K562 (cell line): ENCODE data around the gene HCFC1R1. TPM values are rescaled to one million over a fixed set of nuclear protein-coding genes. Genes with fewer than 3 reads are reported as not detected.
A peak's percentile ranks its signal among the peaks of the same experiment; 100 is the strongest.

ENCODE experiments used
- ATAC-seq: fragments of 200-7000 bp; cut with Tn5 transposase; 3 replicates; pipeline ENCODE4 v1.9.1; 2020; ENCODE audit warnings: moderate library complexity
- BruUV-seq: library from RNA; stranded (reverse); fragments of 400-500 nt; replicated peaks from 2 replicates; lab custom pipeline; 2021; lab: Mats Ljungman, UMichigan
- CTCF ChIA-PET: fragments of 300-600 bp; formaldehyde crosslinking; extraction: SDS; loops from one replicate; lab custom pipeline; 2021; ENCODE audit warnings: low intra/inter-chr PET ratio; lab: Yijun Ruan, JAX
- POLR2A ChIA-PET: fragments of 300-600, 350-650 bp; sonication (Branson Sonifier 250); formaldehyde crosslinking; extraction: SDS; loops from one replicate; lab custom pipeline; 2021; ENCODE audit warnings: antibody characterized with exemption, inconsistent platforms; lab: Yijun Ruan, JAX
- DNase-seq, 4 experiments: peaks; one replicate each; pipeline versions ENCODE4 v3.0.0 to v3.0.0-alpha.2; 2011 to 2018; ENCODE audit warnings: low spot score in 3 of 4, mixed read lengths in 3 of 4; ENCODE audit errors: extremely low read depth in 1 of 4
- FAIRE-seq: peaks from 2 replicates; lab custom pipeline; 2011; peaks lifted over from hg19 to GRCh38; lab: Jason Lieb, UNC
- H2AFZ ChIP-seq: 2 replicates; pipeline ENCODE4 v1.6.0; 2011; ENCODE audit warnings: low read depth, low read length, control low read depth, inconsistent platforms
- H3K27ac ChIP-seq: fragments of 200-600 bp; 3 replicates; pipeline ENCODE4 v1.8.0; 2011; ENCODE audit warnings: low read depth, mild to moderate bottlenecking, control low read depth, inconsistent platforms, low read length, moderate library complexity, mixed read lengths; ENCODE audit errors: extremely low read depth
- H3K27me3 ChIP-seq, 2 experiments: fragments of 300-600 bp in 1 of 2; 2 replicates in 1 of 2; 3 replicates in 1 of 2; pipeline versions ENCODE4 v1.6.0 to v1.8.0; 2011; ENCODE audit warnings: inconsistent platforms in 2 of 2, low read length in 2 of 2, mild to moderate bottlenecking in 1 of 2, mixed read lengths in 1 of 2, moderate library complexity in 1 of 2; ENCODE audit not compliant: control insufficient read depth in 2 of 2, insufficient read depth in 2 of 2
- H3K36me3 ChIP-seq: fragments of 300-600 bp; 3 replicates; pipeline ENCODE4 v1.8.0; 2011; ENCODE audit warnings: mild to moderate bottlenecking, low read length, inconsistent platforms; ENCODE audit not compliant: control insufficient read depth, insufficient read depth
- H3K4me1 ChIP-seq, 2 experiments: fragments of 200-600 bp in 1 of 2; replicated peaks in 1 of 2; 2 replicates in 1 of 2; 3 replicates in 1 of 2; pipeline versions ENCODE4 v1.5.1 to v1.8.0; 2011; ENCODE audit warnings: inconsistent platforms in 2 of 2, low read length in 2 of 2, mild to moderate bottlenecking in 1 of 2, mixed read lengths in 1 of 2, moderate library complexity in 1 of 2; ENCODE audit not compliant: control insufficient read depth in 2 of 2, insufficient read depth in 2 of 2
- H3K4me2 ChIP-seq: 2 replicates; pipeline ENCODE4 v1.6.1; 2011; ENCODE audit warnings: low read length, control low read depth, inconsistent platforms, mixed read lengths; ENCODE audit not compliant: insufficient read depth
- H3K4me3 ChIP-seq: fragments of 200-600 bp; sonication (generic), shearing (Covaris generic); 2 replicates; pipeline ENCODE4 v1.5.1; 2016; ENCODE audit warnings: control low read depth, inconsistent platforms
- H3K79me2 ChIP-seq: fragments of 200-600 bp; 3 replicates; pipeline ENCODE4 v1.8.0; 2011; ENCODE audit warnings: low read length, inconsistent platforms; ENCODE audit not compliant: control insufficient read depth, insufficient read depth
- H3K9ac ChIP-seq, 2 experiments: 2 replicates each; pipeline versions ENCODE4 v1.6.0 to v1.6.1; 2011; ENCODE audit warnings: low read depth in 2 of 2, low read length in 2 of 2, control low read depth in 1 of 2, inconsistent platforms in 1 of 2, mild to moderate bottlenecking in 1 of 2, mixed read lengths in 1 of 2; ENCODE audit not compliant: insufficient read depth in 1 of 2
- H3K9me1 ChIP-seq: one replicate; pipeline ENCODE4 v1.6.0; 2011; ENCODE audit warnings: inconsistent platforms, mild to moderate bottlenecking, low read length, moderate library complexity; ENCODE audit not compliant: control insufficient read depth, insufficient read depth
- H3K9me3 ChIP-seq: replicated peaks from 2 replicates; pipeline ENCODE4 v1.5.1; 2011; ENCODE audit warnings: low read depth, low read length, inconsistent platforms; ENCODE audit not compliant: control insufficient read depth, insufficient read depth
- H4K20me1 ChIP-seq: replicated peaks from 2 replicates; pipeline ENCODE4 v1.6.1; 2011; ENCODE audit warnings: low read length, inconsistent platforms, mixed read lengths; ENCODE audit not compliant: control insufficient read depth, insufficient read depth
- BDP1 ChIP-seq: IDR thresholded peaks from 3 replicates; pipeline ENCODE4 v1.6.1; 2011; ENCODE audit not compliant: insufficient read length, insufficient read depth
- BHLHE40 ChIP-seq: IDR thresholded peaks from 2 replicates; pipeline ENCODE4 v1.6.1; 2011; ENCODE audit warnings: low read length, improper control_type of control experiment
- CBX5 ChIP-seq: IDR thresholded peaks from 2 replicates; pipeline ENCODE4 v1.6.1; 2014; ENCODE audit warnings: low read depth, borderline replicate concordance
- ELF4 ChIP-seq: fragments of 450-650 bp; formaldehyde crosslinking; IDR thresholded peaks from 2 replicates; pipeline ENCODE4 v1.4.0; 2022; ENCODE audit warnings: missing genetic modification characterization
- ERF ChIP-seq: fragments of 450-650 bp; formaldehyde crosslinking; IDR thresholded peaks from 2 replicates; pipeline ENCODE4 v1.4.0; 2020; ENCODE audit warnings: mild to moderate bottlenecking, mixed read lengths
- FOXA3 ChIP-seq, 2 experiments: fragments of 450-650 bp in 1 of 2; sonication (generic) in 1 of 2; formaldehyde crosslinking; IDR thresholded peaks in 1 of 2; conservative IDR thresholded peaks in 1 of 2; 2 replicates each; pipeline versions ENCODE4 v1.4.0 to v1.8.0; 2020 to 2022; ENCODE audit warnings: mild to moderate bottlenecking in 2 of 2, missing genetic modification reagents in 1 of 2
- HDAC2 ChIP-seq: fragments of 450-650 bp; IDR thresholded peaks from 2 replicates; pipeline ENCODE4 v1.6.1; 2016; ENCODE audit warnings: mild to moderate bottlenecking
- KAT2B ChIP-seq: IDR thresholded peaks from one replicate; pipeline ENCODE4 v1.6.1; 2012; ENCODE audit warnings: low read depth, mild to moderate bottlenecking, control low read depth, inconsistent platforms, low read length, moderate library complexity
- NCOR1 ChIP-seq: fragments of 450-650 bp; IDR thresholded peaks from 2 replicates; pipeline ENCODE4 v1.6.1; 2016; ENCODE audit warnings: mild to moderate bottlenecking, moderate library complexity
- NFIC ChIP-seq: fragments of 450-650 bp; IDR thresholded peaks from 2 replicates; pipeline ENCODE4 v1.6.1; 2017; ENCODE audit warnings: mild to moderate bottlenecking, inconsistent platforms
- PHF8 ChIP-seq: fragments of 200-600 bp; sonication (generic); IDR thresholded peaks from 2 replicates; pipeline ENCODE4 v1.6.1; 2012; ENCODE audit warnings: mixed run types, mild to moderate bottlenecking, inconsistent platforms, low read length, moderate library complexity, borderline replicate concordance
- POLR3G ChIP-seq: IDR thresholded peaks from 2 replicates; pipeline ENCODE4 v1.6.1; 2011; ENCODE audit not compliant: insufficient read length, insufficient replicate concordance; ENCODE audit errors: extremely low read depth
- RBBP5 ChIP-seq: fragments of 200-600 bp; sonication (generic); IDR thresholded peaks from 2 replicates; pipeline ENCODE4 v1.6.1; 2012; ENCODE audit warnings: borderline replicate concordance, mild to moderate bottlenecking, low read length, control low read depth, inconsistent platforms; ENCODE audit not compliant: insufficient read depth, poor library complexity, severe bottlenecking
- SMARCE1 ChIP-seq: fragments of 450-650 bp; IDR thresholded peaks from 2 replicates; pipeline ENCODE4 v1.7.1; 2016; ENCODE audit warnings: mild to moderate bottlenecking
- TAF15 ChIP-seq: fragments of 200-400 bp; formaldehyde crosslinking; IDR thresholded peaks from 2 replicates; pipeline ENCODE4 v1.6.1; 2017; ENCODE audit warnings: mild to moderate bottlenecking, low read depth, low read length, moderate library complexity
- TBP ChIP-seq: optimal IDR thresholded peaks from 2 replicates; pipeline ENCODE3; 2011; ENCODE audit warnings: low read depth, low read length, improper control_type of control experiment
- ZNF143 ChIP-seq: sonication (generic); formaldehyde crosslinking; IDR thresholded peaks from 2 replicates; pipeline ENCODE4 v1.9.0; 2022; ENCODE audit warnings: mild to moderate bottlenecking, missing genetic modification reagents
- ZNF3 ChIP-seq: fragments of 250-450 bp; sonication (Bioruptor Pico); IDR thresholded peaks from 2 replicates; pipeline ENCODE4 v1.5.0; 2021; ENCODE audit warnings: mild to moderate bottlenecking, moderate library complexity
- ZSCAN32 ChIP-seq: fragments of 450-650 bp; formaldehyde crosslinking; IDR thresholded peaks from 2 replicates; pipeline ENCODE4 v1.4.0; 2020; ENCODE audit warnings: mild to moderate bottlenecking, moderate library complexity
- WGBS: fragments of 100-300 bp; shearing (Covaris generic); methylation state at CpG from one replicate; pipeline ENCODE4 v1.1.6; 2016; ENCODE audit warnings: low coverage, mixed read lengths; ENCODE audit not compliant: insufficient coverage; ENCODE audit errors: missing lambda C conversion rate; 5-methylcytosine and 5-hydroxymethylcytosine counted together
- in situ Hi-C: fragments of 300-500 bp; cut with MboI; formaldehyde crosslinking; loops from 4 replicates; pipeline ENCODE4 v1.15.0; 2018; ENCODE audit warnings: inconsistent platforms, mixed read lengths
- intact Hi-C: fragments of 100-400 bp; cut with micrococcal nuclease; formaldehyde crosslinking; loops from 2 replicates; pipeline ENCODE4 v1.14.2; 2022
- polyA plus RNA-seq, 8 experiments: library from polyadenylated mRNA; depleted of rRNA in 4 of 8; stranded (reverse) in 5 of 8; unstranded in 3 of 8; fragments of >200 nt; fragmentation: Nextera tagmentation in 2 of 8; fragmentation: Illumina TruSeq in 1 of 8; extraction: Ambion mirVana in 2 of 8; extraction: Trizol in 1 of 8; gene quantifications; 2 replicates each; pipeline versions ENCODE4 v1.2.1 to v1.2.3, GENCODE V29; 2011 to 2014; ENCODE audit warnings: inconsistent platforms in 1 of 8, missing spikeins in 1 of 8
- total RNA-seq, 7 experiments: library from RNA; depleted of rRNA in 6 of 7; stranded (reverse); fragments of >200 nt in 6 of 7; fragmentation: Illumina TruSeq in 2 of 7; extraction: Trizol in 2 of 7; gene quantifications; 2 replicates each; pipeline versions ENCODE4 v1.2.1 to v1.2.3, GENCODE V29; 2011 to 2021; ENCODE audit warnings: low replicate concordance in 1 of 7
- TF ChIP-seq, protein P1 (sequence below): fragments of 250-450 bp; sonication (Bioruptor Pico); IDR thresholded peaks from 2 replicates; pipeline ENCODE4 v1.9.0; 2021; ENCODE audit warnings: mild to moderate bottlenecking, inconsistent platforms
- TF ChIP-seq, protein P2 (sequence below): conservative IDR thresholded peaks from 2 replicates; pipeline ENCODE4 v1.6.1; 2011; ENCODE audit warnings: low read depth, mild to moderate bottlenecking, low read length; ENCODE audit not compliant: control insufficient read depth

Gene HCFC1R1
- total and polyA plus RNA-seq, 9 of the 15 experiments (the other 6 are each of a cell fraction or from before 2014, with no cell fraction given) = 2.2 to 29.0 (median 11.2) TPM

DNA sequence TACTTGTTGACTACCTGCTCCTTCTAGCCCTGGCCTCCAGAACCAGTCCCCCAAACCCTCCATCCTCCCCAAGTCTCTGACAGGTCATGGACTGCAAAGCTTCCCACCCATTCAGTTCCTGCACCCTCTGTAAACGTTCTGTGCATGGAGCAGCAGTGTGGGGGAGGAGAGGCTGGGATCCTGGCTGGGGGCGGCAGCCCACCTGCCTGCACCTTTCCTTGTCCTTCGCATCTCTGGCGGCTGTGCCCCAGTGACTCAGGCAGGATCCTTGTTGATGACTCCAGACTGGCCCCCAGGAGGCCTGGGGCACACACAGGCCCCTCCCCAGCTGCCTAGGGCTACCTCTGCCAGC is 41.9 kb downstream of the HCFC1R1 start:
- Histone ChIP-seq H3K36me3 (peaks cover 26% of the 10 kb centered on the region; the same call in 2 of the 3 replicates), H3K4me3 (peak overlapping the region; percentile 63), H3K9me3 (no peaks in the 10 kb centered on the region), H2AFZ (peak overlapping the region; percentile 72), H3K9me1 (no peaks in the 10 kb centered on the region), H4K20me1 (no peaks in the 10 kb centered on the region), H3K4me1 (peaks cover 19 to 77% of the 10 kb centered on the region in 2 experiments), H3K27me3 (no peaks in the 10 kb centered on the region), H3K4me2 (peak overlapping the region; percentile 97), H3K79me2 (peaks cover 41% of the 10 kb centered on the region), H3K9ac (peak overlapping the region; percentile 97 to 100), H3K27ac (peak overlapping the region; percentile 99)
- FAIRE-seq (no peak), DNase-seq (peak; percentile 49 to 69 (median 52)), ATAC-seq (peak; percentile 5)
- intact Hi-C loops (loop anchor here (2.0 to 5.0 kb wide), 4 partner anchors 13 to 110 kb away; partner anchors contain the start of gene PAQR4), in situ Hi-C loops (no loop called here)
- POLR2A ChIA-PET = interaction anchor here (0.8 to 3.5 kb wide), 9 partner anchors 9 to 98 kb away, joined by 3 to 23 read pairs (median 4); partner anchors contain the start of genes FLYWCH2 and PAQR4
- CTCF ChIA-PET = interaction anchor here (0.5 to 0.6 kb wide), 2 partner anchors 106 to 1326 kb away, joined by 3 to 6 read pairs; no protein-coding TSS in a partner anchor
- no TSS peak for BruUV-seq
- 0% methylated on average over 4 of the region's 4 CpGs for WGBS
- 0 out of 2 replicates have a peak, but pooled peaks have one; percentile 28 for TF ChIP-seq ZNF143
- TF ChIP-seq BHLHE40 = 0 out of 2 replicates have a peak, but pooled peaks have one; percentile 2
- TF ChIP-seq NFIC = 0 out of 2 replicates have a peak, but pooled peaks have one; percentile 7
- peak; percentile 45 for TF ChIP-seq ERF (CRISPR knock-in tag)
- TF ChIP-seq BDP1 = no peak
- no peak for TF ChIP-seq CBX5
- no peak for TF ChIP-seq ZSCAN32 (CRISPR knock-in tag)
- TF ChIP-seq, protein P1, sequence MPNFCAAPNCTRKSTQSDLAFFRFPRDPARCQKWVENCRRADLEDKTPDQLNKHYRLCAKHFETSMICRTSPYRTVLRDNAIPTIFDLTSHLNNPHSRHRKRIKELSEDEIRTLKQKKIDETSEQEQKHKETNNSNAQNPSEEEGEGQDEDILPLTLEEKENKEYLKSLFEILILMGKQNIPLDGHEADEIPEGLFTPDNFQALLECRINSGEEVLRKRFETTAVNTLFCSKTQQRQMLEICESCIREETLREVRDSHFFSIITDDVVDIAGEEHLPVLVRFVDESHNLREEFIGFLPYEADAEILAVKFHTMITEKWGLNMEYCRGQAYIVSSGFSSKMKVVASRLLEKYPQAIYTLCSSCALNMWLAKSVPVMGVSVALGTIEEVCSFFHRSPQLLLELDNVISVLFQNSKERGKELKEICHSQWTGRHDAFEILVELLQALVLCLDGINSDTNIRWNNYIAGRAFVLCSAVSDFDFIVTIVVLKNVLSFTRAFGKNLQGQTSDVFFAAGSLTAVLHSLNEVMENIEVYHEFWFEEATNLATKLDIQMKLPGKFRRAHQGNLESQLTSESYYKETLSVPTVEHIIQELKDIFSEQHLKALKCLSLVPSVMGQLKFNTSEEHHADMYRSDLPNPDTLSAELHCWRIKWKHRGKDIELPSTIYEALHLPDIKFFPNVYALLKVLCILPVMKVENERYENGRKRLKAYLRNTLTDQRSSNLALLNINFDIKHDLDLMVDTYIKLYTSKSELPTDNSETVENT (CRISPR knock-in tag) = peak; percentile 41; the same call in 1 of the 2 replicates
- no peak for TF ChIP-seq FOXA3 (CRISPR knock-in tag; conservative IDR thresholded peaks at IDR 0.05 in 1 of 2, IDR thresholded peaks at IDR 0.05 in 1 of 2)
- no peak for TF ChIP-seq KAT2B
- TF ChIP-seq NCOR1 = peak; percentile 35; the same call in 1 of the 2 replicates
- TF ChIP-seq POLR3G = no peak
- TF ChIP-seq TBP = peak; percentile 40
- TF ChIP-seq ZNF3 = no peak
- no peak for TF ChIP-seq TAF15
- no peak for TF ChIP-seq RBBP5
- TF ChIP-seq, protein P2, sequence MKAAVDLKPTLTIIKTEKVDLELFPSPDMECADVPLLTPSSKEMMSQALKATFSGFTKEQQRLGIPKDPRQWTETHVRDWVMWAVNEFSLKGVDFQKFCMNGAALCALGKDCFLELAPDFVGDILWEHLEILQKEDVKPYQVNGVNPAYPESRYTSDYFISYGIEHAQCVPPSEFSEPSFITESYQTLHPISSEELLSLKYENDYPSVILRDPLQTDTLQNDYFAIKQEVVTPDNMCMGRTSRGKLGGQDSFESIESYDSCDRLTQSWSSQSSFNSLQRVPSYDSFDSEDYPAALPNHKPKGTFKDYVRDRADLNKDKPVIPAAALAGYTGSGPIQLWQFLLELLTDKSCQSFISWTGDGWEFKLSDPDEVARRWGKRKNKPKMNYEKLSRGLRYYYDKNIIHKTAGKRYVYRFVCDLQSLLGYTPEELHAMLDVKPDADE = no peak
- TF ChIP-seq ELF4 (CRISPR knock-in tag) = 0 out of 2 replicates have a peak, but pooled peaks have one; percentile 41
- TF ChIP-seq PHF8 = no peak
- 0 out of 2 replicates have a peak, but pooled peaks have one; percentile 7 for TF ChIP-seq SMARCE1
- no peak for TF ChIP-seq HDAC2
